IPS-18a (cell line): Measurements from ENCODE around the gene INKA1.
"Not testable (repeated sequence)": the region's sequence is repeated elsewhere in the genome, so short reads cannot be mapped to it uniquely, and the experiment has no call there.

Experiments used
- H3K27ac ChIP-seq: one replicate; pipeline ENCODE4 v1.5.1; 2013; ENCODE audit warnings: low read length
- H3K27me3 ChIP-seq: one replicate; pipeline ENCODE4 v1.6.1; 2013; ENCODE audit warnings: mild to moderate bottlenecking, low read length; ENCODE audit not compliant: control insufficient read depth, insufficient read depth
- H3K36me3 ChIP-seq: one replicate; pipeline ENCODE4 v1.6.1; 2013; ENCODE audit warnings: low read depth, low read length; ENCODE audit not compliant: control insufficient read depth
- H3K4me1 ChIP-seq: one replicate; pipeline ENCODE4 v1.6.1; 2013; ENCODE audit warnings: low read depth, low read length; ENCODE audit not compliant: control insufficient read depth
- H3K4me3 ChIP-seq: one replicate; pipeline ENCODE4 v1.5.1; 2013; ENCODE audit warnings: low read length
- H3K9ac ChIP-seq: one replicate; pipeline ENCODE4 v1.6.1; 2013; ENCODE audit warnings: mild to moderate bottlenecking, low read length, moderate library complexity
- H3K9me3 ChIP-seq: one replicate; pipeline ENCODE4 v1.6.1; 2013; ENCODE audit warnings: low read depth, low read length; ENCODE audit not compliant: control insufficient read depth

INKA1 gene

DNA sequence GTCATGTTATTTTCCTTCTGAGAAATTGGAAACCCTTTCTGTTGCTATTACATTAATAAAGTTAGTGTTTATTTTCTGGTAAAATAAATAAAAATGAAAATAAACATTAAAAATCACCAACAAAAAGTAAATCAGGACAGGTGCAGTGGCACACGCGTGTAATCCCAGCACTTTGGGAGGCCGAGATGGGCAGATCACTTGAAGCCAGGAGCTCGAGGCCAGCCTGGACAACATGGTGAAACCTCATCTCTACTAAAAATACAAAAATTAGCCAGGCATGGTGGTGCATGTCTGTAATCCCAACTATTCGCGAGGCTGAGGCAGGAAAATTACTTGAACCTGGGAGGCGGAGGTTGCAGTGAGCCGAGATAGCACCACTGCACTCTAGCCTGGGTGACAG lies 27.0 kb upstream of the INKA1 start:
- not testable (repeated sequence) for H3K27ac ChIP-seq, H3K27me3 ChIP-seq, H3K9me3 ChIP-seq, H3K4me3 ChIP-seq, H3K36me3 ChIP-seq, H3K4me1 ChIP-seq, H3K9ac ChIP-seq

DNA sequence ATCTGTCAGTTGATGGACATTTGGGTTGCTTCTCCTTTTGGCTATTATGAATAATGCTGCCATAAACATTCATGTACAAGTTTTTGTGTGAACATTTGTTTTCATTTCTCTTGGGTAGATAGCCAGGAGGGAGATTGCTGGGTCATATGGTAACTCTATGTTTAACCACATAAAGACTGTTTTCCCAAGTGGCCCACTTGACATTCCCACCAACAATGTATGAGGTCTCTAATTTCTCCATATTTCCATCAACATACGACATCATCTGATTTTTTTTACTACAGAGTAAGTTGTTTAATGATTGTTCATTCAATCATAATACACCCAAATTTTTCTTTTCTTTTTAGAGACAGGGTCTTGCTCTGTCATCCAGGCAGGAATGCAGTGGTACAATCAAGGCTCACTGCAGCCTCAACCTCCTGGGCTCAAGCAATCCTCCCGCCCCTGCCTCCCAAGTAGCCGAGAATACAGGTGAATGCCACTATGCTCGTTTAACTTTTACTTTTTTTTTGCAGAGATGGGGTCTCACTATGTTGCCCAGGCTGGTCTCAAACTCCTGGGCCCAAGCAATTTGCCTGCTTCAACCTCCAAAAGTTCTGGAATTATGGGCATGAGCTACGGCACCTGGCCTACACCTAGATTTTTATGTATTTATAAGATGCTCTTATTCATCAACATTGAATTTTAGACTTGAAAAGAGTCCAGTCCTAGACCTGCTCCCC lies 23.5 kb upstream of the INKA1 start:
- Histone ChIP-seq H3K9me3 (no peaks in the 10 kb centered on the region), H3K36me3 (peaks cover 6% of the 10 kb centered on the region), H3K9ac (no peak overlapping the region), H3K4me1 (no peaks in the 10 kb centered on the region), H3K4me3 (no peak overlapping the region), H3K27ac (no peak overlapping the region), H3K27me3 (no peaks in the 10 kb centered on the region)

DNA sequence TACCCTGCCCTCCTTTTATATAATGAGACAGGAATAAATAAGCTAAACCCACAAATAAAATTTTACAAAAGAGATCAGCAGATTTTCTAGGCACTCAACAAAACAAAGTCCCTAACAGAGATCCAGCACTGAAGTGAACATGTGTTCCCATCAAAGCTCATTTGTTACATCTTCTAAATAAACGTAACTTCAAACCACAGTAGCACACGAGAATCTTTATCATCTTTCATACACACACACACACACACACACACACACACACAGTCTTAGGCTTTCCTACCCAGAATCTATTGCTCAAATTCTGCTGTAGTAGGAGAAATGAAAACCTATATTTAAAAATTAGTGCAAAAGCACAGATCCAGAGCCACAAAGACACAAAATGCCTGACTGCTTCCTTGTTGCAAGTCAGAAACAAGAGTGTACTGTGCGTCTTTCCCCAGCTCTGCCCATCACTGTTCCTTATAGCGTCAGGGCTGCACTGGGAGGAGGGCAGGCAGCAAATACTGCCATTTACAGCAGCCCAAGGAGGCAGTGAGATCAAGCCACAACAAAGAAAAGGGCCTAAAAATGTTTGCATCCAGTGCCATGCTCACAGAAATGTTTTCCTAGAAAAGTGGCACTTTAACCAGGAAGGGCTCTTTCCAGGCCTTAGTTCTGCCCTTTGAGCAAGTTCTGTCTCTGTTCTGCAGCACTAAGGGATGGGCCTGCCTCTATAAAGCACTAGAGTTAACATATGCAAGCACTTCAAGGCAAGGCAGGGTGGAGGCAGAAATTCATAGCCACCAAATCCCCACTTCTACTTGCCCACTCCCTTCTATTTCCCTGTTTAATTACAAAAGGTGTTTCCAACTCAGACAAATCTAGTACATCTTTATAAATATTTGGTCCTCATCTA lies 22.7 kb upstream of the INKA1 start:
- no peaks in the 10 kb centered on the region for H3K4me1 ChIP-seq
- no peak overlapping the region for H3K9ac ChIP-seq
- no peak overlapping the region for H3K4me3 ChIP-seq
- no peaks in the 10 kb centered on the region for H3K9me3 ChIP-seq
- no peak overlapping the region for H3K27ac ChIP-seq
- no peaks in the 10 kb centered on the region for H3K27me3 ChIP-seq
- peaks cover 6% of the 10 kb centered on the region for H3K36me3 ChIP-seq

DNA sequence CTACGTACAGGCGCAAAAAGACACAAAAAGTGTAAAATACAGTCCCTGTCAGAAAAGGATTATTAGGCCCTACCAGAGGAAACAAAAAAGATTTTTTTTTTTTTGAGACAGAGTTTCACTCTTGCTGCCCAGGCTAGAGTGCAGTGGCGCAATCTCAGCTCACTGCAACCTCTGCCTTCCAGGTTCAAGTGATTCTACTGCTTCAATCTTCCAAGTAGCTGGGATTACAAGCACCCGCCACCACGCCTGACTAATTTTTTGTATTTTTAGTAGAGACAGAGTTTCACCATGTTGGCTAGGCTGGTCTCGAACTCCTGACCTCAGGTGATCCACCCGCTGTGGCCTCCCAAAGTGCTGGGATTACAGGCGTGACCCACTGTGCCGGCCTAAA lies 22.1 kb upstream of the INKA1 start:
- H3K27me3 ChIP-seq, H3K36me3 ChIP-seq, H3K9me3 ChIP-seq, H3K4me3 ChIP-seq, H3K9ac ChIP-seq, H3K4me1 ChIP-seq, H3K27ac ChIP-seq: not testable (repeated sequence)

DNA sequence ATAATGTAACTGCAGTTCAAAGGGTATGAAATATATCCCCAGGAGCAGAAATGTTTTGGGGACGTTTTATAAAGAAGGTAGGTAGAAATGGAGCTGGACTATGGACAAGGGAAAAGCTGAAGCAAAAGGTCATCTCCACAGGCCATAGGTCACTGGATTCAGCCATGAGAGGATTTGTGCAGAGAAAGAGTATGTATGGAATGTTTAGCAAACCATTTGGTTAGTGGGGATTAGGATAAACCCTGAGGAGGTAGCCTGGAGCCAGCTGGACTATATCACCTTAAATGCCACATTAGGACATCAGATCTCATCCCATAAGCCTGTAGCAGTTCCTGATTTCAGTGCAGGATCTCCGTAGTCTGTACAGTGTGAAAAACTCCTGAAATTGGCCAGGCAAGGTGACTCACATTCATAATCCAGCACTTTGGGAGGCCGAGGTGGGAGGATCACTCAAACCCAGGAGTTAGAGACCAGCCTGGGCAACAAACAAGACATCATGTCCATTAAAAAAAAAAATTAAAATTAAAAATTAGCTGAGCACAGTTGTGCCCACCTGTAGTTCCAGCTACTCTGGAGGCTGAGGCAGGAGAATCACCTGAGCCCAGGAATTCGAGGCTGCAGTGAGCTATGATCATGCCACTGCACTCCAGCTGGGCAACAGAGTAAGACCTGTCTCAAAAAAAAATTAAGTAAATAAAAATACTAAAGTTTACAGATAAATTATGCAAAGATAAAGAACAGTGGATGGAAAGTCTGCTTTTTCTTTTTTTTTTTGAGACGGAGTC lies 21.5 kb upstream of the INKA1 start:
- Histone ChIP-seq H3K27ac (no peak overlapping the region), H3K4me1 (no peaks in the 10 kb centered on the region), H3K9me3 (no peaks in the 10 kb centered on the region), H3K36me3 (peaks cover 6% of the 10 kb centered on the region), H3K4me3 (no peak overlapping the region), H3K27me3 (no peaks in the 10 kb centered on the region), H3K9ac (no peak overlapping the region)

DNA sequence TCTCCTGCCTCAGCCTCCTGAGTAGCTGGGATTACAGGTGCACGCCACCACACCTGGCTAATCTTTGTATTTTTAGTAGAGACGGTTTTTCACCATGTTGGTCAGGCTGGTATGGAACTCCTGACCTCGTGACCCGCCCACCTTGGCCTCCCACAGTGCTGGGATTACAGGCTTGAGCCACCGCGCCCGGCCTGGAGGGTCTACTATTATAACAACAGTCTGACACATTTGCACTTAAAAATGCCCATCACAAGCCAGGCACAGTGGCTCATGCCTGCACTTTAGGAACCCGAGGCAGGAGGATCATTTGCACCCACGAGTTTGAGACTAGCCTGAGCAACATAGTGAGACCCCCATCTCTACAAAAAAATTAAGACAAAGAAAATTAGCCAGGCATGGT lies 20.8 kb upstream of the INKA1 start:
- not testable (repeated sequence) for H3K36me3 ChIP-seq

DNA sequence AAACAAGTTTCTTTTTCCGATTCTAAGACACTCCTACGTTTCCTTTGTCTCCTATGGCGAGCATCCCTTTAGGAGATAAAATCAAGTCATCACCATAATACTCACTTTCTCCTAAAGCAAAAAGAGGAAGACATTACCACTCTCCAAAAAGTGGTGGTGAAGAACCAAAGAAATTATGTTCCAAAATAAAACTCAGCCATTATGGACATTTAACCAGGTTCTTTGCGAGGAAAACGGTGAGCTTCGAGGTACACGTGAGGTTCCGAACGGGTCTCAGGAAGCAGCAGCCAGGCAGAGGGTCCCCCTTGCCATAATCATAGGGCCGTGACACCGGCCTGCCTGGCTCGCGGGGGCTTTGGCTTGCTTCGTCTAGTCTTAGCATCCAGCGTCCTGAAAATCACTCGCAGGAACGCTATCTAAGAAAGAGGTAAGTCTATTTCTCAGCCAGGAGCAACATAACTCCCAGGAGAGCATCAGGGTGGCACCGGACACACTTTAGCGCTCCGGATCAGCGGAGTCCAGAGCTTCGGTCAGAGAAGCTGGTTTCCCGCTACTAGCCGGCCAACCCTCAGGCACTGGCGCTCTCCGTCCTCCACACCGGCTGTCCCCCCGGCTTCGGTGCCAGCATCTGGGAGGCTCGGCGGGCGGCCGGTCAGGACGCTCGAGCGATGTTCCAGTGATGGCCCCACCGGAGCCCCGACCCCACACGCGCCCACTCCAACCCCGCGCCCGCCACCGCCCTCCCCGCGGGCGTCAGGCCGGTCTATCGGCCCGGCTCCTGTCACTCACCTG lies 17.3 kb upstream of the INKA1 start:
- no peaks in the 10 kb centered on the region for H3K9me3 ChIP-seq
- H3K4me3 ChIP-seq: peak overlapping the region; percentile 89
- peak overlapping the region; percentile 60 for H3K27ac ChIP-seq
- H3K9ac ChIP-seq: peak overlapping the region; percentile 82
- H3K27me3 ChIP-seq: no peaks in the 10 kb centered on the region
- peaks cover 2% of the 10 kb centered on the region for H3K36me3 ChIP-seq
- H3K4me1 ChIP-seq: peaks cover 5% of the 10 kb centered on the region

More for the DNA sequence above, 20.8 kb upstream of the INKA1 start:
- not testable (repeated sequence) for H3K27ac ChIP-seq, H3K27me3 ChIP-seq, H3K9me3 ChIP-seq, H3K4me1 ChIP-seq, H3K9ac ChIP-seq, H3K4me3 ChIP-seq

DNA sequence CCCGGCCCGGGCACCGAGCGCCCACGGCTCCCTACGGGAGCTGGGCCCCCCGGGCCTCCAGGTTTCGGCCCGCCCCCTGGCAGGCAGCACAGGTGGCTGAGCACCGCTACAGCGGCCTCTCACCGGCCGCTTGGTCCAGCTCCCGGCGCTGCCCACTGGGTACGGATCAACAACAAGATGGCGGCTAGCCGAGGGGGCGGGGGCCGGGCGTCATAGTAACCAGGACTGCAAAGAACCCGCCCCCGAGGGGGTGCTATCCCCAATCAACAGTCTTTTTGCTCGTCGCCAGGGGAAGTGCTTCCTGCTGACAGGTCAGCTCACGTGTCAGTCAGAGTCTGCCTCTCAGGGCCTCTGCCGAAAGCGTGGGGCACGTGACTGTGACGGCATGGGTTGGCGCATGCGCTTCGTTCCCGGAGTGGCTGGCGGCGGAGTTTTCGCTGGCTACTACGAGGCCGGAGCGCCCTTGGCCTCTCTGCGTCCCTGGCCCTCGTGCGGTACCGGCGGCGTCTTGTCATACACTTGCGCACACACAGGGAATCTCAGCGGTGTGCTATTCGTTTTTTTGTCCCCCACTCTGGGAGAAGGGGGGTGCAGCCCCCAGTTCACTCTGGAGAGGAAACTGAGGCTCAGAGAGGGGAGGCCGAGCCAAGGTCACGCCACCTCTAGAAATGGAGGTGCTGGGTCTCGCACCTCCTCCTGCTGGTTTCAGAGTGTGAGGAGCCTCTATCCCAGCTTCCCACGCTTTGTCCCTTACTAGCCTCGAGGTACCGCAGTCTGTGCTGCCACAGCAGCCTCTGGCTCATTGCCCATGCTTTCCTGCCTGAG lies 16.5 kb upstream of the INKA1 start, which contains the start of gene IP6K1:
IP6K1 (minus strand) TSS at position 186 of the 825 bp plus-strand sequence. CDS start 38,502 bp downstream, outside the sequence.
- peak within 1 kb of the TSS; percentile 60 for H3K27ac ChIP-seq
- peak within 1 kb of the TSS; percentile 89 for H3K4me3 ChIP-seq
- no peaks in the 10 kb centered on the region for H3K27me3 ChIP-seq
- peaks cover 5% of the 10 kb centered on the region for H3K4me1 ChIP-seq
- H3K9me3 ChIP-seq: no peaks in the 10 kb centered on the region
- peak within 1 kb of the TSS; percentile 82 for H3K9ac ChIP-seq
- peaks cover under 1% of the 10 kb centered on the region for H3K36me3 ChIP-seq

DNA sequence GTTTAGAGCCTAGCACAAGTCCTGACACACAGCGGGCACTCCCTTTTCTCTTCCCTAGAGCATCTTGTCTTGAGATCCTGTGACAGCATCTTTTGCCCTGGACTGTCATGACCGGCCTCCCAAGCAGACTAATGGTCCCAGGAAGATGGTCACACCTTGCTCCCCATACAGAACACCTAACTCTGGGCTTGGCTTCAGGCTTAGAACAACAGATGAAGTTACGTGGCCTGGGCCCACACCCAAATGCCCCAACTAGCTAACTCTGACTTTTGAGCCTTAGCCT lies 15.9 kb upstream of the INKA1 start:
- H3K4me3 ChIP-seq: no peak overlapping the region
- H3K9me3 ChIP-seq: no peaks in the 10 kb centered on the region
- H3K9ac ChIP-seq: peak overlapping the region; percentile 44
- H3K27ac ChIP-seq: no peak overlapping the region
- no peaks in the 10 kb centered on the region for H3K36me3 ChIP-seq
- peaks cover 5% of the 10 kb centered on the region for H3K4me1 ChIP-seq
- no peaks in the 10 kb centered on the region for H3K27me3 ChIP-seq

DNA sequence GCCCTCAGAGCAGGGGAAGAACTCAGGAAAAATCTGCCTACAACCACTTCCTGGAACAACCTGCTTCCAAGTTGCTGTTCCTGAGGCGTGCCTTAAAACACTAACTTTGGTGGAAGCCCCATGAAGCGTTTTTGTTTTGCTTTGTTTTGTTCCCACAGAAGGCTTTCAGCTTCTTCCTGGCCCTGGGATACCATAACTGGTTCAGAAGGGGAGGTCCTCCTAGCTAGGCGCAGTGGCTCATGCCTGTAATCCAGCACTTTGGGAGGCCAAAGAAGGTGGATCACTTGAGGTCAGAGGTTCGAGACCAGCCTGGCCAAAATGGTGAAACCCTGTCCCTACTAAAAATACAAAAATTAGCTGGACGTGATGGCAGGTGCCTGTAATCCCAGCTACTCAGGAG lies 15.5 kb upstream of the INKA1 start:
- no peak overlapping the region for H3K9ac ChIP-seq
- no peaks in the 10 kb centered on the region for H3K27me3 ChIP-seq
- H3K36me3 ChIP-seq: no peaks in the 10 kb centered on the region
- peaks cover 5% of the 10 kb centered on the region for H3K4me1 ChIP-seq
- no peak overlapping the region for H3K4me3 ChIP-seq
- no peaks in the 10 kb centered on the region for H3K9me3 ChIP-seq
- H3K27ac ChIP-seq: no peak overlapping the region
